ENCODE results near the gene TMEM238.

TMEM238 gene

GRCh38 chr19:55354698-55355212 is 29.3 kb downstream of the TMEM238 start, which contains the start of gene COX6B2:
Gene COX6B2 (minus strand): TSS chr19:55354719. CDS start chr19:55354521, 198 bp downstream.
- DNase-seq = no peak

- no peak for DNase-seq
Measured at GRCh38 chr19:55353803-55354697, 30.0 kb downstream of the TMEM238 start.

GRCh38 chr19:55353356-55353802 is 30.7 kb downstream of the TMEM238 start:
- no peak for DNase-seq

DNA sequence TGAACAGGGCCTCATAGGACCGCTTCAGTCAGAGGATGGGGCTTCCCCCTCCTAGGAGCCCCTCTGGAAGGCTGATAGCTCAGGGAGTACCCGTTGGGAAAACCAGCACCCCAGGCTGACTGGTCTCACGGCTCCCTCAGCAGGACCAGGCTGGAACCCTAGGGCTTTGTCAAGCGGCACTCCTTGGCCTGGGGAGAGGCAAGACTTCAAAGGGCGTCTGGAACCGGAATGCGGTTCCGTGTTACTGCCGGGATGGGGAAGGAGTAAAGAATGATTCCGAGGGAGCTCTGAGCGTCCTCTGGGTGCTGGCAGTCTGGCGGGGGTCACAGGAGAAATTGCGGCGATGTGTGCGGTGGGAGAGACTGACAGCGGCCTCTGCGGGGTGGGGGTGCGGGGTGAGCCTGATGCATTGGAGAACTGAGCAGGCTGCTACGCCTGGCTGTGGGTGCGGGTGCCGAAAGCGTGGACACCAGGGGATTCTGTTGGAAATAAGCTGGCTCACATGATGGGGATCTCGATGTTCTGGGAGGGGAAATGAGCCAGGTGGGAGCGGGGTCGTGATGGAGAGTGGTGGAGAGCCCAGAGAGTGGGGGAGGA is 31.4 kb downstream of the TMEM238 start:
- no peak for DNase-seq

GRCh38 chr19:55352040-55352439 is 32.1 kb downstream of the TMEM238 start:
- DNase-seq = no peak

- no peak for DNase-seq
Measured at GRCh38 chr19:55350620-55351315, 33.3 kb downstream of the TMEM238 start.

- DNase-seq = no peak
Measured at GRCh38 chr19:55348317-55349034, 35.6 kb downstream of the TMEM238 start.

GRCh38 chr19:55347442-55348009 is 36.6 kb downstream of the TMEM238 start:
- DNase-seq = no peak

- no peak for DNase-seq
Measured at GRCh38 chr19:55346725-55347441, 37.2 kb downstream of the TMEM238 start.

DNA sequence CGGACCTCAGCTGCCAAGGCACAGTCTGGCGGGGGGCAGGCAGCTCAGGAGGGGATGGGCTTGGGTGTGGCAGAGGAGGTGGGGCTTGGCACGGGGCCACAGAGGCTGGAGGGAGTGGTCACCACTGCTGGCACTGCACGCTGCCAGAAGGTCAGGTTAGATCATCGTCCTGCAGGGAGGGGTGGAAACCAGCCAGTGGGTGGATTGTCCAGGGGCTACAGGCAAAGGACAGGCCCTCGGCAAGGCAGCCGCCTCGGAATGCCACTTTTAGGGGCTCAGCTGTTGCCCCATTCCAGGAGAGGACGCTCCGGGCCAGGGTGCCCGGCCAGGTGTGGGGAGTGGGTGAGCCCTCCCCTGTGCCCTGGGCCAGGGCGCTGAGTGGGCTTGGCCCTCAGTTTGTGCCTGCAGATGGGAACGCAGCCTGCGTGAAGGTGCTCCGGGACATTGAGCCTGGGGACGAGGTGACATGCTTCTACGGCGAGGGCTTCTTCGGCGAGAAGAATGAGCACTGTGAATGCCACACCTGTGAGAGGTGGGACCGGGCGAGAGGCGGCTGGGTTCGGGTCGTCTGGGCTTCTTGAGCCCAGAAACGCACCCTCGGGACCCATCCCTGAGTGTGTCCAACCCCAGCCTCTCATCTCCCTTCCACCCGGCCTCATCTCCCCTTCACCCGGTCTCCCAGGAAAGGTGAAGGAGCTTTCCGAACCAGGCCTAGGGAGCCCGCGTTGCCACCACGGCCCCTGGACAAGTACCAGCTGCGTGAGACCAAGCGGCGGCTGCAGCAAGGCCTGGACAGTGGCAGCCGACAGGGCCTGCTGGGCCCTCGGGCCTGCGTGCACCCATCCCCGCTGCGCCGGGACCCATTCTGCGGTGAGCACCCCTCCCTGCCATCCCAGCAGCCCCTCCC is 38.0 kb downstream of the TMEM238 start:
- DNase-seq = no peak

DNA sequence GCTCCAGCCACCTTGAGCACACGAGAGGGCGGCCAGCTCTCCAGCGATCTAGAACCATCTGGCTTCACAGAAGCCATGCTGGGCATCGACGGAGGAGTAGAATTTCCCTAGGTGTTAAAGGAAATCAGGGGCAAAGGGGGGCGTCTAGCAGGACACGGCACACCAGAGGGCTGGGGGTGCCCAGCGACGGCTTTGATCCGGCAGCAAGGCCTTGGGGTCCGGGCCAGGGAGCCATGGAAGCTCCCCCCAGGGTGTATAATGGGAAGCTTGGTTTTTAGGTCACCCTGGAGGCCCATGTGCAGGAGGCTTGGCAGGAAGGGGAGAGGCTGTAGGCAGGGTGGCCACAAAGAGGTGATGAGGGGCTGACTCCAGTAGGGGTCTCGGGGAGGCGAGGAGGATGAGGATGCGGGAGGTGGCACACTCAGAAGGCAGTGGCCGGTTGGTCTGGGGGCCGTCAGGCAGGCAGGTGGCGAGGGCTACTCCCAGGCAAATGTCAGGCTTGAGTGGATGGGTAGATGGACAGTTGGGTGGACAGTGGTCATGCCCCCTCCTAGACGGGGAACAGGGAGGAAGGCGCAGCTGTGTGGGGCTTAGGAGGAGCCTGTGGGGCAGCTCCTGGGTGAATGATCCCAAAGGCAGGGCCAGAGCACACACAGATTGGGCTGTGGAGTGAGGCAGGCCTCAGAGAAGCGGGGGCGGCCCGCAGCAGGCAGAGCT is 38.8 kb downstream of the TMEM238 start:
- no peak for DNase-seq

DNA sequence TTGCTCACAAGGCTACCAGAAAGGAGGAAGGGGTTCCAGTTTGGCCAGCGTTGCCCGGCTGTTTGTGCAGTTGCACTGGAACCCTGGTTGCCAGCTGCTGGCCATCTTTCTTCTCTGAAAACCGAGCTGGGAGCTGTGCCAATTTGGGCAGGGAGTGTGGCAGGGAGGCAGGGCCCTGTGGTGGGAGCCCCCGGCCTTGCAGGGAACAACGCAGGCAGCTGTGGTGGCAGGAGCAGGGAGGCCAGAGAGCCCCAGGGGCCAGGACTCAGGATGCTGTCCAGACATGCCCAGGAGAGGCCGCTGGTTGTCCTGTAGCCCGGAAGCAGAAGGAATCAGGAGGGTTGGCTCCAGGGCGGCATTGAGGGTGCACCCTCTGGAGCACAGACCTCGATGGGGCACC is 39.6 kb downstream of the TMEM238 start:
- DNase-seq = no peak

DNA sequence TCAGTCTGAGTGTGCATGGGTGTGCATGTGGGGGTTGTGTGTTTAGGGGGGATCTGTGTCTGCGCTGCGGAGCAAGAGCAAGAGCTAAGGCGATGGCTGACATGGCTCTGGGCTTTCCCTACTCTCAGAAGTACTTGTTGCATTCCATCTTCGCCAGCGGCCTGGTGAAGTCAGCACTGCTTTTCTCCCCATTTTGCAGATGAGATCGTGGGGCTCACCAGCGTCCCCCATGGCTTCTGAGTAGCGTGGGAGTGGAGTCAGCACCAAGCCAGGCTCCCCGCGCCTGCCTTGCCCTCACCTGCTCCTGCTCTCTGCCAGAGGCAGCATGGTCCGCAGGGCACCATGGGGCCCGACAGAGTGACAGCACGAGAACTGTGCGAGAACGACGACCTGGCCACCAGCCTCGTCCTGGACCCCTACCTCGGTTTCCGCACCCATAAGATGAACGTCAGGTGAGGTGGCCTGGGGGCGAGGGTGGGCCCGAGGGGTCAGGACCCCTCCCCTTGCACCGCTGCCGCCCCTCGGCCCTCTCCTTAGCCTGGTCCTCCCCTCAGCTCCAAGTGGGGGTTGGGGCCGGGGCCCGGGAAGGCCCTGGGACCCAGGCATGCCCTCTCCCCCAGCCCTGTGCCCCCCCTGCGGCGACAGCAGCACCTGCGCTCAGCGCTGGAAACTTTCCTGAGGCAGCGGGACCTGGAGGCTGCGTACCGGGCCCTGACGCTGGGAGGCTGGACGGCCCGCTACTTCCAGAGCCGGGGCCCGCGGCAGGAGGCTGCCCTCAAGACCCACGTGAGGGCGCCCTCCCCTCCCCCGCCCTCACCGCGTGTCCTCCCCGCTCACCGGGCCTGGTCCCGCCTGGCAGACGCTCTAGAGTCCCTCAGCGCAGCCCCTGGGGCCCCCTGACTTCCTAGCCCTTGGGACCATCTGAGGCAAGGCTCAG is 42.2 kb downstream of the TMEM238 start:
- DNase-seq = no peak

DNA sequence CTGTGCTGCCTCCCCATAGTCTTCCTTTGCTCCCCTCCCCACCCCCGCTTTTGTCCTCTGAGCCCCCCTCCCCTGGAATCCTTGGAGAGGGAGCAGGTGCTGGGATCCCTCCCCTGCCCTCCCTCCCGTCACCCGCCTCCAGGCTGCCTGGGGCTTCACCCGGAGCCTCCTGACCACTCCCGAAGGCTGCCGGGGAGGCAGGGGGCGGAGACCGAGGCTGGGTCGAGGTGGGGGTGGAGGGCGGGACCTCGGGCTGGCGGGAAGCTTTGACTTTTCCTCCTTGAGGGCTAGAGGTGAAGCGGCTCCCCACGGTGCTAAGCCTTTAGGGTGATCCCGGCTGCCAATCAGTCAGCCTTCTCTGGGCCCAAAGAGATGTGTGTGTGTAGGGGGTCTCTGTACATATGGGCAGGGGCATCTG is 42.9 kb downstream of the TMEM238 start:
- DNase-seq = no peak

- DNase-seq = no peak
Measured at GRCh38 chr19:55340784-55341147, 43.3 kb downstream of the TMEM238 start.

- DNase-seq = no peak
Measured at GRCh38 chr19:55339889-55340783, 44.0 kb downstream of the TMEM238 start.

- DNase-seq = peak; percentile 99 to 100
Measured at GRCh38 chr19:55339105-55339888, 44.8 kb downstream of the TMEM238 start, which contains the start of gene KMT5C. Gene KMT5C (plus strand): TSS chr19:55339876. CDS start chr19:55341937, 2,061 bp downstream.

Measured in cerebellar nuclear complex (tissue), 1 donor.